Stimulated activated CD8-positive, alpha-beta memory T cell treated with anti-CD3 and anti-CD28 coated beads, Interleukin-4, amount 100 ng/mL, for 48 hours (primary cell): ENCODE measurements around the gene CCDC138.

Source experiments
- DNase-seq: peaks from one replicate; pipeline ENCODE4 v3.0.0-alpha.2; 2020

The CCDC138 gene

DNA sequence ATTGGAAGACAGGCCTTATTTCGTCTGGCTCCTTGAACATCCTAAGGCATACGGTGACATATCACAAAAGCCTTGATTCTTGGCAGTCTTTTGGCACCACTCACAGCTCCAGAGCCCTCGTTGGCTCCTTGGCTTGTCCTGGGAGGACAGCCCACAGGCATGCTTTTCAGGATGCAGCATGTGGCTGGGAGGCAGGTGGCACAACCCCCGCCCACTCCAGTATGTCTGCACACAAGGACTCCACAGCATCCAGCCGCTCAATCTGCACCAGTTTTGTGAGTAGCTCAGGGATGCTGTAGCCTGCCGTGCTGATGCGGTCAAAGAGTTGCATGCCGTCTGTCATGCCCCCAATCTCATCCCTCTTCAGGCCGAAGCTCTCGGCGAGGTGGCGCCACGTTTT lies 110.2 kb downstream of the CCDC138 start:
- no peak for DNase-seq

DNA sequence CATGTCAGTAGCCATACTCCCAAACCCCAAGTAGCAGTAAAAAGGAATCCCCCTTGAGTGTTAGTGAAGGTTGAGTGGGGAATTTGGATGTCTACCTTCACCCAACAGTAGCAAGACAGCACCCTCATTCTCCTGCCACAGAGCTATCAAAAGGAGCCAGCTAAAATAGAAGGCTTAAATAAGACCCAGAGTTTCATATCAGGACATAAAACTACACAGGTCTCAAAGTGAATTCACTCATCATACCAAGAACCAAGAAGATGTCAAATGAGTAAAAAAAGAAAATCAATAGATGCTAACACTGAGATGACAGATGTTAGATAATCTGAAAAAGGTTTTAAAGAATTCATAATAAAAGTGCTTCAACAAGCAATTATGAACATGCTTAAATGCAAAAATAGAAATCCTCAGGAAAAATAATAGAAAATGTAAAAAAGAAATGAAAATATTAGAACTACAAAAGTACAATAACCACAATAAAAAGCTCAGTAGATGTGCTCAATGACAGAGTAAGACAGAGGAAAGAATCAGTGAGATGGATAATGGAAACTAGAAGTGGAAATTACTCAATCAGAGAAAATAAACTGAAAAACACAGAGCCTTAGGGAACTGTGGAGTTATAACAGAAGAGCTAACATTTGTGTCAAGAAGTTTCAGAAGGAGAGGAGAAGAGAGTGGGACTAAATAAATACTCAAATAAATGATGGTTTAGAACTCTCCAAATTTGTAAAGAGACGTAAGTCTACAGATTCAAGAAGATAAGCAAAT lies 111.9 kb downstream of the CCDC138 start:
- DNase-seq = no peak

DNA sequence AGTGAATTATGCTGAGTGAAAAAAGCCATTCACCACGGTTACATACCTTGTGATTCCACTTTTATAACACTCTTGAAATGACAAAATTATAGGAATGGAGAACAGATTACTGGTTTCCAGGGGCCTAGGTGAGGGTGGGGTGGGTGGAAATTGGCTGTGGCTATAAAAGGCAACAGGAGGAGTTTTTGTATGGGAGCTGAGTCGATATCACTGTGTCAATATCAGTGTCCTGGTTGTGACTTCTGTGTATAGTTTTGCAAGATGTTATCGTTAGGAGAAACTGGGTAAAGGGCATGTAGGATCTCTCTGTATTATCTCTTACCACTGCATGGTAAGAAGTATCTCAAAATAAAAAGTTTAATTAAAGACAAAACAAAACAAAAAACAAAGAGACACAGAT lies 118.1 kb downstream of the CCDC138 start:
- no peak for DNase-seq

DNA sequence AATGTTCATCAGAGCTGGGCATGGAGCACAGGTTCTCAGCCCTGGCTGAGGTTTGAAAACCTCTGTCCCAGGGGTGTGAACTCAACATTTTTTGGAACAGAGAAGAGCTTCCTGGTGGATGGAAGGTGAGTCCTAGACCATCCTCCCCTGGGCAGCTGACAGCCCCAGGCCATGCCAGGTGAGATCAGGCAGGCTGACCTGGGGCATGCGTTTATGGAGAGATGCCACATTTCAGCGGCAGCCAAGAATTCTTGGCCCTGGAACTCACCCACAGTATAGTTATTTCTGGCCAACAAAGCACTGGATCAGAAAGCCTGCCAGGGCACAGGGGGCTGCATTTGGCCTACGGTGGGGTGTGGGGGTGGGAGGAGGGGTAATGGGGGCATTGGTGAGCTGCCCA lies 118.6 kb downstream of the CCDC138 start:
- no peak for DNase-seq

DNA sequence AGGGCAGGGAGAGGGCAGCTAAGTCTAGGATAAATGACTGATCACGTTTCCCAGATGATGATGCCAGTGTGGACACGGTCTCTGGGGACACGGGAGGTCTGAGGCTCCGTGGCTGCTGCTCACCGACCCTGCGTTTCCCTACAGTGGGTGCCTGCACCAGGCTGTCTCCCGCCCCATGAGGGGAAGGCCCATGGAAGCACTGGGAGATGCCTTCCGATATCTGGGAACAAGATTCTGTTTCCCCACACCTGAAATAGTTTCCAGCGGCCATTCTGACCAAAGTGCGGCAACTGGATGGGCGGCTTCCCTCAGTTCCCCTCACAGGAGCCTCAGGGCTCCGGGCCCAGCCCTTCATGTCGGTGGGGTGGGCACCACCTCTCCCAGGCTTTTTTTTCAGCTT lies 119.3 kb downstream of the CCDC138 start:
- DNase-seq = no peak

DNA sequence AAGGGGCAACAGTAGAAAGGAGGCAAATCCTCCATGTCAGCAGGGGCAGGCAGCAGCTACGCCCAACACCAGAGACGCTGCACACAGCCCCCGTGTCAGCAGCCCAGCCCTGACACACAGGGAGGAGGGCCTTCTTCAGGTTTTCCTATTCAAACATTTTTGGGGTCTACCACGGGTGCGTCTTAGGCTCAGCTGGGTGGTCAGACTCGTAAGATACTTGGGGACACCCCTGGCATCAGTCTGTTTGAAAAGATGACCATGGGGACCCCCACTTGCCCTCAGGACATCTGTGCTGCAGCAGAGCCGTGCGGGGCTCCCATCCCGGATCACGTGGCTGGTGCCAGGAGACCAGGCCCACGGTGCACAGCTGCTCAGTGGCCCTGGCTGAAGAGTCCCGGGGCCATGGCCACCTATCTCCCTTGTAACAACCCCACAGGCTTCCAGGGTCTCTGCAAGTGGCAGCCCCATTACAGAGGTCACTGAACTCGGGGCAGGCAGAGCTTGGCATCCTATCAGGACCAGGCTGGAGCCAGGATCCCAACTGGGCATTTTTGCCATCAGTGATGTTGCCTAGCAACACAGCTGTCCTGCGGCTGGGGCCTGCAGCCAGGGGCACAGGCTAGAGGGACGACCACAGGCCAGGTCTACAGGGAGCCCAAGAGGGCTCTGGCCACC lies 120.0 kb downstream of the CCDC138 start:
- no peak for DNase-seq

DNA sequence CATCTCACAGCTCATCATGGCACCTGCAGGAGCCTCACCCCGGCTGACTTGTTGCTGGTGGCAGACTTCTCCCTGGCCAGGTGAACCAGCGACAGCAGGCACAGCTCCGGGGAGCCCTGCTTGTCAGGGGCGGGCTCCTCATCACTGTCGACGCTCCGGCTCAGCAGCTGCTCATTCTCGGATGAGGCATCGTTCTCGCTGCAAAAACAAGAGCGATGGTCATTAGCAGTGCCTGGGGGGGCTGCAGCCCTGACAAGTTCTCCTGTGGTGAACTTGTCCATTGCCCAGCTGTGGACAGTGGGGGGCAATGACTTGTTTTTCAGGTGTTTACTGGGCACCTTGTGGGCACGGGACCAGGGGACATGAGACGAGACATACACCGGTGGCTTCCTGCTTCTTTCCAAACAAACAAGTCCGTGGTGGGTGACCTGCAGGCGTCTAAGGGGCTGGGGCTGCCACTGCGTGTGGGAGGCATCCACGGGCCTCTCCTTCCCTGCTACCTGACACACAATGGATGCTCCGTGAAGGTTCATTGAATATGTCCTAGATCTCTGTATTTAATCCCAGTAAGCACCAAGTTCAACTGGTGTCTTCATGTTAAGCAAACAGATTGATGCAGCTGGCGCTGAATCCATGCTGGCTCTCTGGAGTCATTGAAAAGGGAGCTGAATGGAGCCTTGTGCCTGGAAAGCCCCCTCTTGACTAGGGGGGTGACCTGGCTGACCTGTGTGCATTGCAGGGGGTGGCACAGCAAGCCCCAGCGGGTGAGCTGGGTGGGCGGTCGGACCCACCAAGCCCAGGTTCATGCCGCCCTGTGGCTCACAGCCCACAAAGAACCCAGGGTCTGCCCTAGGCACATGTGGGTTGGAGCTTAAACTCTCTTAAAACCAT lies 121.5 kb downstream of the CCDC138 start:
- DNase-seq = no peak

DNA sequence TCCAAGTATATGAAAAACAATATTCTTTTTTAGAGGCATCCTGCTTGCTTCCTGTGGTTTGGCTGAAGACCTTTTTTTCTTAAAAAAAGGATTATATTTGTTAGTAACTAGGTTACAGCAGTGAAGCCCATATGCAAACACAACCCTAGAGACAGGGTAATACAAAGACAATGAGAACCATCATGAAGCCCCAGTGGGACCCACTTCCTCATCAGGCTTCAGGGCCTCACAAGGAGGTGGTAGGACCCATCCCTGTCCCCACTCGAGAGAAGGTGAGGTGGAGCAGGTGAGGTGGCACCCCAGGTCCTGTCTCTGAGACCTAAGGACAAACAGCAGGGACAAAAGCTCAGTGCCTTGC lies 122.1 kb downstream of the CCDC138 start:
- no peak for DNase-seq

DNA sequence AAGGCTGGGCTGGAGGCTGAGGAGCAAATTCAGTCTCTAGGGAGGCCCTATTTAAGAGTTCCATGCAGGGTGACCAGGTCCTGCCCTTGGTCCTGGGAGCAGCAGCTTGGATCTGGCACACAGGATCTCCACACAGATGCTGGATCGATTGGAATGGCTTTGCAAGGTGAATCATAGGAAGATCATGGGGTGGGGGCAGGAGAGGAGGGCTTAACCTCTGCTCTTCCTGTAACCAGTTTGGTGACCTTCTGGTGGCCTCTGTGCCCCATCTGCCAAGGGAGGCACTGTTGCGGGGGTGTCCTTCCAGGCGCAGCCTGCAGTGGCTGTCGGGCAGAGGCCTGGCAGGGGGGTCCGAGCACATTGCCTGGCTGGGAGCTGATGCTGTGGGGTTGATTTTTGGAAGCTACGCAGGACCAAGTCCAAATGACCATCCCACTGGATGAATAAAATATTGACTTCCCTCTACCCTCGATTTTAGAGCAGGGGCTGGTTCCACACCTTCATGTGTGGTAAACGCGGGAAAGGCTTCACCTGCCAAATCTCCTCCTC lies 122.8 kb downstream of the CCDC138 start:
- no peak for DNase-seq

DNA sequence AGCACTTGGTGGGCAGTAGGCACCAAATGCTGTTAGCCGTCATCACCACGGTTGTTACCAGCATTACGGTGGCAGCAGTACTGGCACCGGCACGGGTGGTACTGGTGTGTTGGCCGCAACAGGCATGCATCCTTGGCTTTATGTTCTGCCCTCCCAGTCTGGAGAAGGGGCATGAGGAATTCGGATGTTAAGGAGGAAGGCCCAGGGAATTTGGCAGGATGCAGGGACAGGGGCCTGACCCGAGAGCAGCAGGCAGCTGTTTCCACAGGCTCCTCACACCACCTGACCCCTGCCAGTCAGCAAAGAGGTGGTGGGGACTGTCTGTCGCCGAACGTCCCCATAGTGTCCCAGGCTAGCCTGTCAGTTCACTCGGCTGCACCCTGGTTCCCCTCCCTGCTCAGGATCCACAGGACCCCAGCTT lies 123.5 kb downstream of the CCDC138 start:
- no peak for DNase-seq

DNA sequence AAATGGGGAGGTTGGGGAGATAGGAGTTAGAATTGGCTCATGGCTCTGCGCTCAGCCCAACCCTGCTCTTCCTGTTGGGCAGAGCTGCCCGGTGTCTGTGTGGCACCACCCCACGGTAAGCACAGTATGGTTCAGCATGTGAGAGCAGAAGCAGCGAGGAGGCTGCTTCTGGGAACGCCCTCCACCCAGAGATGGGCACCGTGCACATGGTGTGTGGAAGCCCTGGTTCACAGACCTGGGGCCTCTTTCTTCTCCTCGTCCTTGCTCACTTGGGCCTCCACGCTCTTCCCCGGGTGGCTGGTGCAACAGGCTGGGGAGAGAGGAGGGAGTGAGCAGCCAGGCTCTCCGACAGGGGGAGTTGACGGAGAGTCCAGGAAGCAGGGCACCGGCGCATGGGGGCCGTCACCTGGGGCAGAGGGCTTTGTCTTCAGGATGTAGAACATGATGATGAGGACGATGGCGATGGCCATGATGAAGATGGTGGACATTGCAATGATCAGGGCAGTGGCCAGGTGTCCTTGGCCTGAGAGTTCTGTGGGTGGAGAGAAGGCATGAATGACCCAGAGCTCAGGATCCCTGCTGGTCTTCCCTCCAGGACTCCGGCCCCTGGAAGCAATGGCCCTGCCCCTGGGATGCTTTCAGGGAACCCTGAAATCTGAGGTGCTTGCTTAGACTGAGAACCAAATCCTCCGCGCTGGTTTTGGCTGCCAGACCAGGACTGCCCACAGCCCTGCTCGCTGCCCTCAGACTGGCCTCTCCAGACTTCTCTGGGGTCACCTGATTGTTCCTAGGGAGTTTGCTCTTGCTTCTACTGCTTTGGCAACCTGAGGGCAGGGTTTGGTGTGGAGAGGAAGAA lies 124.2 kb downstream of the CCDC138 start:
- no peak for DNase-seq

DNA sequence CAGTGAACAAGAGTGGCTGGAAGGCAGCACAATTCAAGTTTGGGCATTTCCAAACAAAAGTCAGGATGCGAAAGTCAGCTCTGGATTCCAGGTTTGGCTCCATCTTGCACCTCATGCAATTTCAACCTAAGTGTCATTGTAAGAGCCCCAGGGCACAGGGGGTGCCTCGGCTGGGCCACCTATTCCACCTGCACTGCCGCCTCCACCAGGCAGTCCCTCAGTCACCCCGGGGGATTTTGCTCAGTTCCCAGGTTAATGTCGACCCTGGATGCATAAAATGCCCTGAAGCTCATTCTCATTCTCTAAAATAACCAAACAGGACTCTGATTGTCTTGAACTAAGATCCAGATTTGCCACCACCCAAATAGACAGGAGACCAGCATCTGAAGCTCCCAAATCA lies 124.8 kb downstream of the CCDC138 start:
- peak; percentile 9 for DNase-seq

DNA sequence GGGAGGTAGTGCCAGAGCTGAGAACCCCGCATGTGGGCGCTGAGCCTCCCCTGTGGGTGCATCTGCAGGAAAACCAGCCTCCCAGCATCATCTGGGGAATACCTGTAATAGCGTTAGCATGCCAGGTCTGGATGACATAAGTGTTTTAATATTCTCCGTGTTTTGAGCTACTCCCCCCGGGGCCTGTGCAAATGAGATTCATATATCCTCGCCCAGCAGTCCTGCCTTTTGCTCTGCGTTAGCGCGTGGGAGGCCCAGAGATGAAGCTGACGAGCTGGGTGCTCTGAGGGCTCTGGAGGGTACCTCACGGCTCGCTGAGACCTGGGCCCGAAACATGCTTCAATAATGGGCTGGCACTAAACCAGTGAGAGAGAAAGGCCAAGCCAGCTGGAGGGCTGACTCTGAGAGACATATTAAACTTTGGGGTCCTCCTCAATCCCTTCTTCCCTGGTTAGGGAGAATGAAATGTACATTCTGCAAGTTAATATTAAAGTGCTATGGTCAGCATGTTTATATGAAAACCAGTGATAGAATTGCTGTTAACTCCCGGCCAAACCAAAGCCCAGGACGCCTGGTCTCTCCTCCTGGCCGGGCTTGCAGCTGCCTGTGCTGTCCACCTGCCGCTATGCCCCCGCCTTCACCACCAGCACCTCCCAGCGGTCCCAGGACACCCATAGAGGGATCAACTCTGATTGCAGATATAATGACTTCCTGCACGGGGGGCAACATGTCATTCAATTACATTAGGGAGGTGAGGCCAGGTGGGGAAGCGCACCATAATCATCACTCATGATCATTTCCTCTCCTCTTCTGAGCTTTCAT lies 125.4 kb downstream of the CCDC138 start:
- DNase-seq = peak; percentile 10

DNA sequence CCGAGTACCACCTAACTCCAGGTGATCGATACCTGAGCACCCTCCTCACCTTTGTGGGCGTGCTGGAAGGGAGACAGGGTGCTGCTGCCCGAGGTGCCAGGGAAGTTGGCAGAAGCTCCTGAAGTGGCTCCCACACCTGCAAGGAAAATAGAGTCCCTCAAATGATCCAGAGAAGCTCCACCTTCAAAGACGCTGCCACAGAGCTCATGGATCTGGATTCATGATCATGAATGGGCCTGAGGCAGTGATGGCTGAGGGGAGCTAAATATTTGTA lies 126.0 kb downstream of the CCDC138 start:
- DNase-seq = no peak

DNA sequence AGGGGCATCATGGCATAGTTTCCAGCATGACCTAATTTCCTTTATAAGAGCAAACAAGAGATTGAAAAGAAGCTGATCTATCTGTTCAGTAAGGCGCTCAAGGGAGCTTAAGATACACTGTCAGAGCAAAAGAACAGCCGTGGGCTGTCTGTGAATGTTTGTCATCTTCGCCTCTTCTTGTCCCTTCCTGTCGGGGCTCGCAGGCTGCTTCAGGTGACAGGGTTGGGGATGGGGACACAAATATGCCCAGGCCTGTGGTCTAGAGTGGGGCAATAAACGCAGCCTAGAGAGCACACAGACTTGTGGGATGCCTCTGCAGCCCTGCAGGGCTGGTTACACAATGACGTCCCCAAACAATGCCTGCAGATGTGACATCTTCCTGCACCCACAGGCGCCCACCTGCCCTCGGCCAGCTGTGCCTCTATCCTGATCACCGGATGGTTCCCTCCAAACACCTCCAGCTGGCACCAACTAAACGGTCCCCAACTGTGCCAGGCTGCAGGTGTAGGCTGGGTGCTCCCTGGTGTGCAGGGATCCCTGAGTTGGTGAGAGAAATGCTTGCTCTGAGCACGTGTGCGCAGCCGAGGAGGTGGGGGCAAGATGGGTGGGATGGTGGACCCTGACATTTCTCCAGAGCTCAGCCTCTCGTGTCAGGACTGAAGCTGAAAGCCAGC lies 129.7 kb downstream of the CCDC138 start:
- DNase-seq = peak; percentile 3

DNA sequence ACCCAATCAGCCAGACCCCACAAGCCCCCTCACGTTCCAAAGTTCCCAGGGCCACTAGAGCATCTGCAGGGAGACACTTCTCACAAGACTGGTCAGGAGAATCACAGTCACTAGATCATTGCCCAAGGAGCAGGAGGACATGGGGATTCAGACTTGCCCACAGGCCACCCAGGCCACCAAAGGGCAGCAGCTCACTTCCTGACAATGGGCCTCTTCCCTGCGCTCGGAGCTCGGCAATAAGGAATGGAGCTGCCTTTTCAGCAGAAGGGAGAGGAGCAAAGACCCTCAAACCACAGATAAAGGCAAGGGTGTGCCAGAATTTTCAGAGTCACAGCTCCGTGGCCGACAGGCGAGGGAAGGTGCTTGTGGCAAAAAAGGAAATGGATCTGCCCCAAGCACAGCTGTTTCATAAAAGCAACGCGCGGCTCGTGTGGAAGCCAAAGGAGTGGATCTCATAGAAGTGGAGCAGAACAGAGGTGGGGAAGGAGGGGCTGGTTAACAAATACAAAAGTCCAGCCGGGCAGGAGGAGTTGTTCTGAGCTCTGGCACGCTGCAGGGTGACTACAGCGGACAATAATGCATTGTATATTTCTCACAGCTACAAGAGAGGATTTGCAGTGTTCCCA lies 130.3 kb downstream of the CCDC138 start:
- DNase-seq = peak; percentile 18

DNA sequence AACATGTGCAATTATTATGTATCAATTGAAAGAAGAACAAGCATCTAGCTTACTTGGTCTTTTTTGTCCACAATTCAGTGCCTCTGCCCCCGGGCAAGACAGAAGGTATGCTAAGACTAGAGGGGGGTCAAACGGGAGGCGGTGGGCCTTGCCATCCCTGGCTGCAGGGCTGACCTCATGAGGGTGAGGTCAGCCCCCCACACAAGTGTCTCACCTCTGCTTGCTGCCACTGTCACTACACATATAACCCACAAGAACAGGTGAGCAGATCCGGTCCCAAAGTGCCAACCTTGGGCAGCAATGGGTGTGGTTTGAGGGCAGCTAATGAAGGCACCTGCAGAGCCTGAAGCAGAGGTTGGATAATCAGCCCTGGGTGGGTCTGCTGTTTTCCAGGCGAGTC lies 131.0 kb downstream of the CCDC138 start:
- peak; percentile 15 for DNase-seq

DNA sequence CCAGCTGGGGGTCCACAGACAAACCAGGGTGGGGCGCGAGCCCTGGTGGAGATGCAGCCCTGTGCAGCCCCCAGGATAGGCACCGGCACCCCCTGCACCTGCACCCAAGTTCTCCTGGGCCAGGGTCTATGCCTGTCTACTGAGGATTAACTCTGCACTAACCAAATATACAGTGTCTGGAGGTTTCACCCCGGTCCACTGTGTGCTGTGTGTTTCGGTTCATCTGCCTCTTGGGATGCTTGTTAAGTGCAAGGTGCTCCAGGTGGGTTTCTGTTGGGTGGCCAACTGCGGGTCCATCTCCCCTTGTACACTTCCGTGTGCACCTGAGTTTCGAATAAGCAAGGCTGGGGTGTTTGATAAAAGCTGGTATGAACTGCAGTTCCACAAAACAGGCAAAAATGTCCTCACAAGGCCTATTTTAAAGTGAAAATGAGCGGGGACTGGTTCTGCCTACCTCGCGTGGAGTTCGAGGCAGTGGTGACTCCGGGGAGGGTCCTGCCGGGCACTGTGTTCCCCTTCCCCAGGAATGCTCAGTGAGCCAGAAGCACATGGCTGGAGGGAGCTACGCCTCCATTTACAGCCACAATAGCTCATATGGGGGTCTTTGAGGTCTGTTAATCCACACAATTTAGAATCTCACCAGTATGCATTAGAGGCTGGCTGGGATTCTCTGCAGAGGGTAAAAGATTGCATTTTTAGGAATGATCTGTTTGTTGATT lies 131.7 kb downstream of the CCDC138 start:
- no peak for DNase-seq

DNA sequence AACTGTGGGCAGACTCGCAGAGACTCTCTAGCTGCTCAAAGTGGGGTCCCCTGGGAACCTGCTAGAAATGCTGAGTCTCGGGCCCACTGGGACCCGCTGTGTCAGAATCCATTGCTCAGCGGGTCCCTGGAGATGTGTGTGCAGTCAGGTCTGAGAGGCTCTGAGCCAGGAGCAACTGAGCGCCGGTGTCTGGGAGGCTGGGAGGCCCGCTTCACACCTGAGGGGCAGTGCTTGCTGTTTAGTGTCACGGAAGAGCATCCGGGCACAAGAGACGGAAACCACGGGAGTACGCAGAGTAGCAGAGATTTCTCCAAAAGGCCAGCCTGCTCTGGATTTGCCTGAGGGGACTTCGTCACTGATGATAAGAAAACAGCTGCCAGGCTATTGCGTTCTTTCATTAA lies 132.4 kb downstream of the CCDC138 start:
- no peak for DNase-seq
